Measurements from ENCODE around the gene PPP1R13L.

The PPP1R13L gene

GRCh38 chr19:45405435-45406225, 761 bp upstream of the PPP1R13L start:
- peak; percentile 92 for DNase-seq (ENCODE audit: low spot score)

DNA sequence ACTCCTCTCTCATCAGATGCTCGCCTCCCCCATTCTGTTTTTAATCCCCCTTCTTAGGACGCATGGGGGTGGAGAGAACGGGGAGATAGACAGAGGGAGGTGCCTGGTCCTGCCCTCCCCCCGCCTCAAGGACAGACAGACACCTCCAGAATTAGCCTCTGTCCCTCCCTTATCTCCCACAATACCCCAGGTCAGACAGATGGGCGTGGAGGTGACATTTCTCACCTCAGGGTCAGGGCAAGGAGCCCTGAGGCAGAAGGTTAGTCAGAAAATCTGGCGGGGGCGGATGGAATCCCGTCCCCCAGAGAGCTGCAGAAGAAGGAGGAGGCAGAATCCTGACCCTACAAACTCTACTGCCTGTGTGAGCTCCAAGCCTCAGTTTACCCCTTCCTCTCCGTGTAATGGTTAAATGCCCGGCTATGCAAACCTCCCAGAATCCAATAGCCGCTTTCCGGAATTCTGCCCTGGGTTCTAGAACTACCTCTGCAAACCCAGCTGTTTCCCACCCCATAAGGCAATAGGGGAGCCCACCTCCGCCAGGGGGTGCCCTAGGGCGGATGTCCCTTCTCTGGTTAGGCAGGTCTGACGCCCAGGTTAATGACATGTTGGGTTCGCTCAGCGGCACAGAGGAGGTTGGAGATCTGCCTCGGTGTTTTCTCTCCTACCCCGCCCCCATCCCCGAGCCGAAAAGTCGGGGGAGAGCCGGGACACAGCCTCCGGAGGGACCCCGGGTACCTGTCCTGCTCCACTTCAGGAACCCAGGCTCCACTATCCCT, 900 bp downstream of the PPP1R13L start:
- peak; percentile 67 for DNase-seq (ENCODE audit: low spot score)

DNA sequence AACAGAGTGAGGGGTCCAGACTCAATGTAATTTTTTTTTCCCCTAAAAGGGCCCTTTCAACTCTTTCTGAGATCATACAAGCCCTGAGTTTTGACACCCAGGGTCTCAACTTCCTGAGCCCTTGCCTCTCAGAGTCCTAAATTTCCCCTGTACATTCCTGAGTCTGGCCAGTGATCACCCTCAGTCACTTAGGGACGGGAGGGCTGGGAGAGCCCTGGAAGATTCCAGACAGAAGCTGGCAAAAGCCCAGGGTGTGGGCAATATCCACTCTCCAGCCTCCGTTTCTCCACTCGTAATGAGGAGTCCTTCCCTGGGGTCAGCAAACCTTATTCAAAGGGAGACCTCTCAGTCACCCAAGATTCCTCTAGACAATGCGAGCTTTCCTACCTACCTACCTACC, 1.6 kb downstream of the PPP1R13L start:
- DNase-seq (ENCODE audit: low spot score): no peak

- DNase-seq (ENCODE audit: low spot score): no peak
These were observed 2.4 kb downstream of the PPP1R13L start for GRCh38 chr19:45402298-45403061.

DNA sequence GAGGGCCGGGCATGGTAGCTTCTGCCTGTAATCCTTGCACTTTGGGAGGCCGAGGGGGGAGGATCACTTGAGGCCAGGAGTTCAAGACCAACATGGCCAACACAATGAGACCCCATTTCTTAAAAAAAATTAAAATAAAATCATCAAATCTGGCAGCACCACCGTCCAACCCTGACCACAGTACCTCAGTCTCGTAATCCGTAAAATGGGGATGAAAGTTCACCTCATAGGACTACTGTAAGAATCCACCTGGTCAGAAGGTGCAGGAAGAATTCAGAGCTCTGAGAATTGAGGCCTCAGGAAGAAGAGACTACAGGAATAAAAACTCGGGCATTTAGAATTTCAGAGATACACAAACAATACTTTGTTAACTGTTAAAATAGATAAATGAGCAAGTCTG, 3.1 kb downstream of the PPP1R13L start:
- DNase-seq (ENCODE audit: low spot score): no peak

DNA sequence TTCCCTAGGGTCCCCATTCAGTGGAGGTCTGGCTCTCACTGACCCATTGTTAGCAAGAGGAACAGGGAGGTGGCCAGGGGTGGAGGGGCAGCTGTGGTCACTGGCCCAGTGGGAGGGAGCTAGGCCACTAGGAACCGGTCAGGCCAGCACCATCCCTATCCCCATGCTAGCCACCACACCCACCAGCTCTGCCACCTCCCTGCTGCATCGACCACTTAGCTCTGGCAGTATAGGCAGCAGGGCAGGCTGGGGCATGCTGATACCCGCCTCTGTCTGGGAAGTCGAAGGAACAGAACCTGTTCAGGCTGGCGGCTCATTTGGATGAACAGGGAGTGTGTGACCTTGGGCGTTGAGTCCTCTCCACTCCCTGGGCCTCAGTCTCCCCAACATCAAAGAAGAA, 4.7 kb downstream of the PPP1R13L start:
- DNase-seq (ENCODE audit: low spot score): no peak

GRCh38 chr19:45395821-45396617, 8.8 kb downstream of the PPP1R13L start:
- DNase-seq (ENCODE audit: low spot score): no peak

DNA sequence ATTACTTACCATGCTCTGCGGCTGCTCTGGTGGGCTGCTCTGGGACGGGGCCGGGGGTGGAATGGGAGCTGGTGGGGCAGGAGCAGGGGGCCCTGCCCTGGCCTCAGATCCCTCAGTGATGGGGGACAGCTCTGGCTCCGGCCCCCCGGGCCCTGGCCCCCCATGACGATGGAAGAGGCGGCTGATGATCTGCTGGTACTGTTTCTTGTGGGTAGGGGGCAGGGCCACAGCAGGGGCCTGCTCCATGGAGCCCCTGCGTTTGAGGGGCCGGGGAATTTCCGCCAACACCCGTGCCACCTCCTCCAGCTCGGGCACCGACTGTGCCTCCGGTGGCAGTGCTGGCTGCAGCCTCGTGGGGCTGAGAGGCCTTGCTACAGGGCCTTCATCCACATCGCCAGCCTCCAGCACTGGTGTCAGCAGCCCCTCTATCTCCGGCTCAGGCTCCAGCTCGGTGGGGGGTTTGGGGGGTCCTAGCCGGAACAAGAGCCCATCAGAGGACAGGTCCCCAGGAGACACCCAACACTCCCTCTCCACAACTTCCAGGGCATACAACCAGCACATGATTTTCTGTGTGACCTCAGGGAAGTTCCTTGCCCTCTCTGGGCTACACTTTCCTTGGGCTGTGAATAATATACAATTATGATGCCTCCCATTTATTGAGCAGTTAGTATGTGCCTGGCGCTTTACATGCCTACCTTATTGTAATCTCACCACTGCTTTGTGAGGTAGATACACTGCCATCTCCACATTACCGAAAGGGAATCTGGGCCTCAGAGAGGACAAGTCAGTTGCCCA, 12.8 kb downstream of the PPP1R13L start:
- no peak for DNase-seq (ENCODE audit: low spot score)

- peak; percentile 52 for DNase-seq (ENCODE audit: low spot score)
These were observed 13.5 kb downstream of the PPP1R13L start for GRCh38 chr19:45391346-45391745.

GRCh38 chr19:45385392-45386221, 19.3 kb downstream of the PPP1R13L start:
- DNase-seq (ENCODE audit: low spot score): no peak

- no peak for DNase-seq (ENCODE audit: low spot score)
These were observed 22.4 kb downstream of the PPP1R13L start for GRCh38 chr19:45382426-45382825.

DNA sequence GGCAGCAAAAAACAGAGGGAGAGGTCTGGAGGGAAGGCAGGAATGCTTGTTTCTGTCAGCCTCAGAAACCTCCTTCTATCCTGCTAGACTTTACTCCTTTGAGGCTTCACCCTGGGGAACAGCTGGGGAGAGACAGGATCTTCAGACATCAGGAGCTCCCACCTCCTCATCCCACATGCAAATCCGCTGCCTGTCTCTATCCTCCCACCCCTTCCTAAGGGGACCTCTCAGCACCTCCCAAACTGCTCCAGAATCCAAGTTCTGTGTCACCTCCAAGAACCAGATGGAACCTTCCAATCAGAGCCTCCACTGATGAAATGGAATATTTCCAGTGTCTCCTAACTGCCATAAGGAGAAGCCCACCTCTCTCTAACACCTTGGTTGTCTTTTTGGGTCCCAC, 24.8 kb downstream of the PPP1R13L start:
- DNase-seq (ENCODE audit: low spot score): no peak

- no peak for DNase-seq (ENCODE audit: low spot score)
These were observed 28.7 kb downstream of the PPP1R13L start for GRCh38 chr19:45376045-45376724.

DNA sequence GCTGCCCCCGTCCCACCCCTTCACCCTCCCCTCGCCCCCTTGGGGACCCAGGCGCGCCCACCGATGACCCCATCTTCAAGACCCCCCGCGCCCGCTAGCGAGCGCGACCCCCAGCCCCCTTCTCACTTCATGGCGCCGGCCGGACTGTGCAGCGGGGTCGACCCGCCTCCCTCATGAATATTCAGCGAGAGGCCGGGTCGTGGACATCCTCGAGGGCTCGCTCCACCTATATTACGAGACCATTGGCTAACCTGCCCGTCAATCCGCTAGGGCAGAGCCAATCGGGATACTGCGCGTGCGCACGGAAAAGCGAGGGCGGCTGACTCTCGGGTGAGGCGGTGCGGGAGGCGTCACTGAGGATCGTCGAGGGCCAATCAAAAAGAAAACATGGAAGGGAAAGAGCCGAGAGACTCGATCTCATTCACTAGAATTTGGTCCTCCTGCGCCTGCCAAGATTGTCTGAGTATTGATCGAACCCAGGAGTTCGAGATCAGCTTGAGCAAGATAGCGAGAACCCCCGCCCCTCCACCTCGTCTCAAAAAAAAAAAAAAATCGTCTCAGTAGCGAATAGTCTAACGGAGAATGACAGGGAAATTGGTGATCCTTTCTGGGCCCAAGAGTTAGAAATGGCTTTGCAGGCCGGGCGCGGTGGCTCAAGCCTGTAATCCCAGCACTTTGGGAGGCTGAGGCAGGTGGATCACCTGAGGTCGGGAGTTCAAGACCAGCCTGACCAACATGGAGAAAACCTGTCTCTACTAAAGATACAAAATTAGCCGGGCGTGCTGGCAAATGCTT, 34.3 kb downstream of the PPP1R13L start, which contains the start of gene ERCC2:
Gene ERCC2 (minus strand): TSS at position 164 of the 795 bp plus-strand sequence. CDS start 33 bp downstream, at position 131.
- peak; percentile 98 for DNase-seq (ENCODE audit: low spot score)

DNA sequence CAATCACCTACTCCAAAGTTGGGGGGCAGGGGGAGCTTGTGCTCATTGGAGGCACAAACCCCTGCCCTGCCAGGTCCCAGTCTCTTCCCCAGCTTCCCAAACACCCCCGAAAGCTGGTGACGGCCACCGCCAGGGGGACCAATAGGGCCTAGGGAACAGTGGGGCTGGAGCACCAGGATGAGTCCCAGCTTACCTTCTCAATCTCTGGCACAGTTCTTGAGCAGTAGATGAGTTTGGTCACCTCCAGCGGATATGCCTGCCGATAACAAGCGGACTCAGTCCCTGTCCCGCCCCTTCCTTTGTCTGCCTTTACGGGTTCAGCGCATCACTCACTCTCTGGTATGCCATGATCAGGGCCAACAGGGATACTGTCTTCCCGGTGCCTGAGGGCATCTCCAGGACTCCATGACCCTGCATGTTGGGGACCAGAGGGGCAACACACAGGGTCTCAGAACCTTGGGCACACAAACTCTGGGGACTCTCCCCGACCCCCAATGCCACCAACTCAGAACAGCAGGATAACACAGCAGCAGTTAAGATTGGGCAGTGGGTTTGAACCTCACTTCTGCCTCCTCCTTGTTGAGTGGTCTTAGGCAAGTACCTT, 36.0 kb downstream of the PPP1R13L start:
- no peak for DNase-seq (ENCODE audit: low spot score)

DNA sequence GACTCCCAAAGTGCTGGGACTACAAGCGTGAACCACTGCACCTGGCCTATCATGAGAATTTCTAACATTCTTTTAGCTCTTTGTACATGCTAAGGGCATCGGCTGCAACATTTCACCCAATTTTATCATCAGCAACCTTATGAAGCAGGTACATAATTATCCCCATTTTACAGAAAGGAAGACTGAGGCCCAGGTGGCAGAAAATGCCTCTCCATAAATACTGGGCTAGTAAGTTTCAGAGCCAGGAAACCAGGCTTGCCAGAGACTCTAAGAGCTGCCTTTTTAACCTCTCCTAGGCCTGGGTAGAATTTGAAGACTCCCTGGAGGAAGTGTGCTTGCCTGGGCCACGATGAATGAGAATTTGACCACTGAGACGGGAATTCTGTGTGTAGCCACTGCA, 36.7 kb downstream of the PPP1R13L start:
- no peak for DNase-seq (ENCODE audit: low spot score)

DNA sequence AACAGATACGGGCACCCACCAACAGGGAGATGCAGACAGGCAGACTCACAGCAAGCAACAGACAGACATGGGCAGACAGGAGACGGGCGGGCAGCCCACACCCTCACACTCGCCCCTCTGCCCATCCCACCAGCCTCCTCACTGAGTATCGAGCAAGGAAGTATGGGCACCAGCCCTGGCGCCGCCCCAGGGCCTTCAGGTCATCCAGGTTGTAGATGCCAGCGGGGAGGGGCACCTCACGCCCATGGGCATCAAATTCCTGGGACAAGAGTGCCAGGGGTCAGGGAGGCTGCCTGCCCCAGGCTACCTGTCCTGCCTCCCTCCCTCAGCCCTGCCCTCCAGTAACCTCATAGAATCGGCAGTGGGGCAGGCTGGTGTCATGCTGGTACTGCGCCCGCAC, 40.2 kb downstream of the PPP1R13L start:
- DNase-seq (ENCODE audit: low spot score): no peak

GRCh38 chr19:45363861-45364459, 40.9 kb downstream of the PPP1R13L start:
- DNase-seq (ENCODE audit: low spot score): no peak
